T-helper 2 cell treated with Interferon-gamma antibody and Interleukin-4, amounts not matched to agents 100 ng/mL and 5 ng/mL, for 36 hours (primary cell): ENCODE results near the gene ZNF431. TPM values are rescaled to one million over a fixed set of nuclear protein-coding genes. Genes with fewer than 3 reads are reported as not detected.

Experiments used
- intact Hi-C: fragments of 100-400 bp; cut with micrococcal nuclease; formaldehyde crosslinking; loops from one replicate; pipeline ENCODE4 v1.15.1; 2023
- total RNA-seq: library from RNA; stranded (reverse); gene quantifications from 2 replicates; pipeline ENCODE4 v1.2.3, GENCODE V29; 2022

ZNF431 gene
- 21.5 and 23.5 TPM in 2 replicates for total RNA-seq

DNA sequence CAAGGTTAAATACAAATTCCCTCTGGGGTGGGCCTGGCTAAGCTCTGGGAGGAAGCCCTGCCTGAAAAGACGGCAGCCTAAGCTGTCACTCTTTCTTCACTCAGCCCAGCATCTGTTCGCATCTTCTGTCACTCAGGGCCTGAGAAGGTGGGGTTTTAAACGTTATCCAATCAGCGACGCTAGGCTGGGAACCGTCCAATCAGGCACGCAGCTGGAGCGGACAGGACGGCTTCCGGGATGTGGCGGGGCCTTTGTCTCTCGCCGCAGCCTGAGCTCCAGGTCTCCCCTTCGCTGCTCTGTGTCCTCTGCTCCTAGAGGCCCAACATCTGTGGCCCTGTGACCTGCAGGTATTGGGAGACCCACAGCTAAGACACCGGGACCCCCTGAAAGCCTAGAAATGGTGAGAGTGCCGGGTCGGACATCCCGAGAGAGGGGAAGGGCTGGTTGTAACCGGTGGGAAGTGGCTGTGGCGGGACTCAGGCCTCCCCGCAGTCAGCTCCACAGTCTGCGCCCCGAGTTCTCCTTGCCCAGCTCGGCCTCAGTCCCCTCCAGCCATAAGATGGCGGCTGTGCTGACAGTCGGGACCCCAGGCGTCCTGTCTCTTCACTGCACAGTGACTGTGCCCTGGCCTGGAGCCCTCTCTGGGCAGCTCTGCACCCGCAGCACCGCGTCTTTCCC is at the start of gene ZNF431:
Gene ZNF431 (plus strand): TSS at position 254 of the 678 bp plus-strand sequence. CDS start 144 bp downstream, at position 398.
- intact Hi-C loops, result loop anchor here (1.0 to 10.0 kb wide), 7 partner anchors 60 to 623 kb away; partner anchors contain the start of genes ZNF100, ZNF429, ZNF430 and ZNF708

DNA sequence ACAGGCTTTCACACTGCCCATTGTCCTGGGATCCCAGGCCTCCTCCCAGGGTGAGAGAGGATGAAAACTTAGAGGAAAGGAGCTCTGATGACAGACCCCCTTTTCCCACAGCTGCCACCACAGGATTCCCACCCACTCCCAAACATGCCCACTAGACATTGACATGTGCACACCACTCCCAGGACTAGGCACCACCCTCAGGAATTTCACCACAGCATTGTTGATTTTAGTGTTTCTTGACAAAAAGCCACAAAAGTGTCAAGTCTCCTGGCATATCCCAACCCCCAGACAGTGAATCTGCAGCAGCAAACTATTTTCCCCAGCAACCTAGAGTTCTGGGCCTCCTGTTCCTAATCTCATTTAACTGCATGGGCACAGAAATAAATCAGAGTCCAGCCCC is 49.7 kb upstream of the ZNF431 start:
- intact Hi-C loops, result no loop called here

DNA sequence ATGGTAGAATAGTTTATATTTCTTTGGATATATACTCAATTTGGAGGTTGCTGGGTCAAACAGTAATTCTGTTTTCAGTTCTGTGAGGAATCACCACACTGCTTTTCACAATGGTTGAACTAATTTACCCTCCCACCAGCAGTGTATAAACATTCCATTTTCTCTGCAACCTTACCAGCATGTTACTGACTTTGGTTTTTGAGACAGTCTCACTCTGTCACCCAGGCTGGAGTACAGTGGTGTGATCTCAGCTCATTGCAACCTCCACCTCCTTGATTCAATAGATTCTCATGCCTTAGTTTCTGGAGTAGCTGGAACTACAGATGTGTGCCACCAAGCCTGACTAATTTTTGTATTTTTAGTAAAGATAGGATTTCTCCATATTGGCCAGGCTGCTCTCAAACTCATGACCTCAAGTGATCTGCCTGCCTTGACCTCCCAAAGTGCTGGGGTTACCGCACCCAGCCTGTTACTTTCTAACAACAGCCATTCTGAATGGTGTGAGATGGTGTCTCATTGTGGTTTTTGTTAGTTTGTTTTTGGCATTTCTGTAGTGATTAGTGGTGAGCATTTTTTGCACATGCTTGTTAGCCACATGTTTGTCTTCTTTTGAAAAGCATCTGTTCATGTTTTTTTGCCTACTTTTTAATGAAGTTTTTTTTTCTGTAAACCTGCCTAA is 47.4 kb upstream of the ZNF431 start:
- intact Hi-C loops, result no loop called here

DNA sequence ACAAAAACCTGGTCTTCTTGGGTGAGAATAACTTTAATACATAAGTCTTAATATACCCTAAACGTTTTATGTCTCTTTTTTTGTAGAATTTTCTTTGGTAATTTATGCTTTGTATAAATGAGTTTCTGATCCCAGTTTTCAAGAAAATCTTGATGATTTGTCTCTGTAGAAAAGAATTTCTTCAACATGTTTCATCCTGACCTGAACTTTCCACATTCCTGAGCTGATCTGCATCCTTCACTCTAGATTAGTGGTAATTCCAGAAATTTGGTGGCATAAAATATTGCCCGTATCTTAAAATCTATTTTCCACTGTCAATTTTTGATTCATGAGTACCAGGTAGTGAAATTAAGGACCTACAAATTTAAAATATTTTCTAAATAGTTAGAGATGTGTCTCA is 43.5 kb upstream of the ZNF431 start:
- intact Hi-C loops, result no loop called here

DNA sequence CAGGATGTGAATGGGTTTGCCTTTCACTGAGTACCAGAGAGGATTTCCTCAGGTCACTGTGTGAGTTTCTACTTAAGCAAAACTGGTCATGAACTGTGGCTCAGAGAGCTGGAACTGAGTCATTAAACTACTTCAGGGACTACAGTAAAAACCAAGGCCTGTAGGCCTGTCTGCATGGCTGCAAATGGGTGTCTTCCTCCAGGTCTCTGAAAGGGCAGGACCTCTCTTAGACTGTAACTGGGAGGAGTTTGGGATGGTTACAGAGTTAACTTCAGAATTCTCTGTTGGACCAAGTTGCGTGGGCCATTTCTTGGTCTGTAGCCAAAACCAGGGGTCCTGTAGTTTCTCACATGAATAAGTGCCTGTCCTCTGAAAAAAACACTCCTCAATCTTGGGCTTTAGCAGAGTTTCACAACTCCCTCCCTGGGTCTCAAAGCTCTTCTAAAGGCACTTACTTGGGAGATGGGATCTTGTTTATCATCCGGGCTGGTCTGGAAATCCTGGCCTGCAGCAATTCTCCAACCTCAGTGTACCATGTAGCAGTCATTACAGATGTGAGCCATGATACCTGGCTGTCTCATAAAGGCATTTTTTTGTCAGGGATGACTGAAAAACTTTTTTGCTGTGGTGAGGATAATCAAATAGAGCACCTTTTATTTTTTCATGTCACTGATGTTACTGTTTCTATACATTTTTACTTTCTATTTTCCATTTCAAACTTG is 40.2 kb upstream of the ZNF431 start:
- intact Hi-C loops, result no loop called here

DNA sequence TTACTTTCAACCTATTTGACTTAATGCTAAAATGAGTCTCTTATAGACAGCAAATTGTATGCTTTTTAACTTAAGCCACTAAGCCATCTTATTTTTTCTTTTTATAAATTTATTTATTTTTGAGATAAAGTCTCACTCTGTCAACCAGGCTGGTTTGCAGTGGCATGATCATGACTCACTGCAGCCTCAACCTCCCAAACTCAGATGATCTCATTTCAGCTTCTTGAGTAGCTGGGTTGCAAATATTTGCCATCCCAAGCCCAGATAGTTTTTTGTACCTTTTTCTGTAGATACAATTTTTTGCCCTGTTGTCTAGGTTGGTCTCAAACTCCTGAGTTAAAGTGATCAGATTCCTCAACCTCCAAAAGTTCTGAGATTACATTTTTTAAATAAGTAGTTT is 32.7 kb upstream of the ZNF431 start:
- intact Hi-C loops, result no loop called here

DNA sequence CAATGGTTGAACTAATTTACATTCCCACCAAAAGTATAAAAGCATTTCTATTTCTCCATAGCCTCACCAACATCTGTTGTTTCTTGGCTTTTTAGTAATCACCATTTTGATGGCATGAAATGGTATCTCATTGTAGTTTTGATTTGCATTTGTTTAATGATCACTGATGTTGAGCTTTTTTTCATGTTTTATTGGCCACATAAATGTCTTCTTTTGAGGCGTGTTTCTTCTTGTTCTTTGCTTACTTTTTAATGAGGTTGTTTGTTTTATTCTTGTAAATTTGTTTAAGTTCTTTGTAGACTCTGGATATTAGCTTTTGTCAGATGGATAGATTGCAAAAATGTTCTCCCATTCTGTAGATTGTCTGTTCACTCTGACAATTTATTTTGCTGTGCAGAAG is 31.7 kb upstream of the ZNF431 start:
- intact Hi-C loops, result no loop called here

DNA sequence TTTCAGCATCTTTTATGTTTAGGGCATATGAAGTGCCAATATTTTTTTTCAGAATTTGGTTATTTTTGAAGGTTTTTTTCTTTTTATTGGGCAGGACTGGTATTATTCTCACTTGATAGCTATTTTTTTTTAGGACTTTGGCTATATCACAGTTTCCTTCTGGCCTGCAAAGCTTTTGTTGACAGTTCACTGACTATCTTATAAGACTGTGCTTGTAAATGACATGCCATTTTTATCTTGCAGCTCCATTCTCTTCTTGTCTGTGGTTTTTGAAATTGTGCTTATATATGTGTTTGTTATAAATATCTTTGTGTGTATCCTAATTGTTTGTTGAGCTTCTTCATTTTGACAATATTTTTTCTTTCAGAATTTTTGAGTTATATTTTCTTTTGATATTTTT is 26.4 kb upstream of the ZNF431 start:
- intact Hi-C loops, result no loop called here

DNA sequence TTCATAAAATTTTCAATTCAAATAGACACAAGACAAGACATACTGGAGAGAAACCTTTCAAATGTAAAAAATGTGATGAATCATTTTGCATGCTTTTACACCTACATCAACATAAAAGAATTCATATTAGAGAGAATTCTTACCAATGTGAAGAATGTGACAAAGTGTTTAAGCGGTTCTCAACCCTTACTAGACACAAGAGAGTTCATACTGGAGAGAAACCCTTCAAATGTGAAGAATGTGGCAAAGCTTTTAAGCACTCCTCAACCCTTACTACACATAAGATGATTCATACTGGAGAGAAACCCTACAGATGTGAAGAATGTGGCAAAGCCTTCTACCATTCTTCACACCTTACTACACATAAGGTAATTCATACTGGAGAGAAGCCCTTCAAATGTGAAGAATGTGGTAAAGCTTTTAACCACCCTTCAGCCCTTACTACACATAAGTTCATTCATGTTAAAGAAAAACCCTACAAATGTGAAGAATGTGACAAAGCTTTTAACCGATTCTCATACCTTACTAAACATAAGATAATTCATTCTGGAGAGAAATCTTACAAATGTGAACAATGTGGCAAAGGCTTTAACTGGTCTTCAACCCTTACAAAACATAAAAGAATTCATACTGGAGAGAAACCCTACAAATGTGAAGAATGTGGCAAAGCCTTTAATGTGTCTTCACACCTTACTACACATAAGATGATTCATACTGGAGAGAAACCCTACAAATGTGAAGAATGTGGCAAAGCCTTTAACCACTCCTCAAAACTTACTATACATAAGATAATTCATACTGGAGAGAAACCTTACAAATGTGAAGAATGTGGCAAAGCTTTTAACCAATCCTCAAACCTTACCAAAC is 24.6 kb upstream of the ZNF431 start:
- intact Hi-C loops, result no loop called here

DNA sequence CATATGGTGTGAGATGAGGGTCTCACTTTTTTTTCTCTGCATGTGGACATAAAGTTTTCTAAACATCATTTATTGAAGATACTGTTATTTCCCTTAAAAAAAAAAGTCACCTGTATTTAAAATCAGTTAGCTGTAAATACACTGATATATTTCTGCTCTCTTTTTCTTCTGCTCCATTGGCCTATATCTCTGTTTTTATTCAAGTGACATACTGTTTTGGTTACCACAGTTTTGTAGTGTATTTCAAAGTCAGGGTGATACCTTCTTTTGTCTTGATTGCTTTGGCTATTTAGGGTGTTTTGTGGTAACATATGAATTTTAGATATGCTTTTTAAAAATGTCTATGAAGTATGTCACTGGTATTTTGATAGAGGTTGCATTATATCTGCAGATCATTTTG is 15.8 kb upstream of the ZNF431 start:
- intact Hi-C loops, result no loop called here

DNA sequence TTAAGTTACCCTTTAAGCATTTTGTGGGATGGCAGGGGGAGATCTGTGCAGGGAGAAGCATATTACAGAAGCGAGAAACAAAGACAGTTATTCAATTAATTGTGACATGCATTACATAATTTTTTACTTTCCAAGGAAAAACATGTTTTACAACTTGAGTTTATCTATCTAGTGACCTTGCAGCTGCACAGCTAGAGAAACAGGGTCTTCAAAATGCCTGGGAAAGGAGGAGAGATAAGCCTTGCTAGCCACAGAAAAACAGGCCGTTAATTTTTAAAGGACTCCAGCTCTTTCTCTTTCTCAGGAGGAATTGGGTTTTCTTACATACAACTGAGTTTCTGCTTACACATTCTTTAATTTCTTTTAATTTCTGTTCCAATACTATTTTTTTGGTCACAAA is 14.8 kb upstream of the ZNF431 start:
- intact Hi-C loops, result no loop called here

DNA sequence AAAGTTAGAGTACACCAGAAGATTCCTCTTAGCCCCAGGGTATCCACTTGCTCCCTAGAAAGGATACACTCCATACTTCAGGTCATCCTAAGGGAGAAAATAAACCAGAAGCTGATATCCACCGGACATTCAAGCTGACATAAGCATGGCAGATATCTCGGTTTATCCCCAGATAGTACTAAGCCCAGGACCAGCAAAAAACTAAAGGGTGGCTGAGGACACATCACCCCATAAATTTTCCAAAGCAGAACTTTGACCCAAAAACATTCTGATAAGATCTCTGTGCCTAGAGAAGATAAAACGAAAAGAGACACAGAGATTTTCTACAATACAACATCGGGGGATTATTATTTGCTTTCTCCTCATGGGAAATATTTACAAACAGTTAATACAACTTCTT is 13.9 kb upstream of the ZNF431 start:
- intact Hi-C loops, result no loop called here

DNA sequence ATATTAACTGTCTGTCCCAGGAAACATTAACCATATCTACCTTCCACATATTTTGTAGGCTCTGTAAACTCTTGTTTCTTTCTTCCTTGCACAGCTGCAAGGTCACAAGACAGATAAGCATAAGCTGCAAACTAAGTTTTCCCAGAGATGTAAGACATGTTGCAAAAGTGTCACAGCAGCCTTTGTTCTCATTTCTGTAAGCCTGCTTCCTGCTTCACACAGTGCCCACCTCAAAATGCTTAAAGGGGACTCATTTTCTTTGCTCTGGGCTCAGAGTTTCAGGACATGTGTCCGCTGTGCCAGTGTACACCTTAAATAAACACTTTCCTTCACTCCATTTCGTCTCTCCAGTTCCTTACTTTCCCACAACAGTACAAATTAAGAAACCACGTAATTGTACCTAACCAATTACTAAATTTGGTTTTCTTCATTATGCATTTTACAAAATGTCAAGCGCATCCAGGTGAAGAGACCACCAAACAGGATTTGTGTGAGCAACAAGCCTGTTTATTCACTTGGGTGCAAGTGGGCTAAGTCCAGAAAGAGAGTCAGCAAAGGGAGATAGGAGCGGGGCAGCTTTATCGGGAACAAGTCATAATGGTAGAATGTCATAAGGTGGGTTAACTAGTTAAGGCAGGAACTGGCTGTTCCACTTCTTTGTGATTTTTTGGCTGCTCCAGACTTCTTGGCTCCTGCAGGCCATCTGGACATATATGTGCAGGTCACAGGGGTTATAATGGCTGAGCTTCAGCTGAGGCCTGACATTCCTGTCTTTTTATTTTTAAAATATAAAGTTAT is 12.7 kb upstream of the ZNF431 start:
- intact Hi-C loops, result no loop called here

DNA sequence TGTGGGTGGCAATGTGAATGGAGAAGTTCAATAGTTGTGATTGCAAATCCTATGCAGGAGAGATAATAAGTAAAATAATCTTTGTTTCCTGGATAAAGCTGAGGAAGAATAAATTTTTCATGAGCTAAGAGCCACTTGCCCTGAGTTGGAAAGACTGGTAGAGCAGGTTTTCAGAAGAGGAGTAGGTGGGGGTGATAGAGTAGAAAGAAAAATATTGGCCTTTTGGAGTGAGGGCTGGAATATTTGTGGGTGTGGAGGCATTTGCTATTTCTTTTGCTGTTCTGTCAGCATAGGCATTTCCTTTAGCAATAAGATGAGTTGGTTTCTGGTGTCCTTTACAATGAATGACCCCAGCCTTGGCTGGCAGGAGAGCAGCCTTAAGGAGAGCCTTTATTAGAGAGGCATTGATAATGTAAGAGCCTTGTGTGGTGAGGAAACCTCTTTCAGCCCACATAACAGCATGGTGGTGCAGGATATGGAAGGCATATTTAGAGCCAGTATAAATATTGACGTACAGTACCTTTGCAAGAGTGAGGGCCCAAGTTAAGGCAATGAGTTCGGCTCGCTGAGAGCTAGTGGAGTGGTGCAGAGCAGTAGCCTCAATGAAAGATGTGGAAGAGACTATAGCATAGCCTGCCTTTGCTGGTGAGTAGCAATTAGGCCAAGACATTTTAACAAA is 11.6 kb upstream of the ZNF431 start:
- intact Hi-C loops, result no loop called here

DNA sequence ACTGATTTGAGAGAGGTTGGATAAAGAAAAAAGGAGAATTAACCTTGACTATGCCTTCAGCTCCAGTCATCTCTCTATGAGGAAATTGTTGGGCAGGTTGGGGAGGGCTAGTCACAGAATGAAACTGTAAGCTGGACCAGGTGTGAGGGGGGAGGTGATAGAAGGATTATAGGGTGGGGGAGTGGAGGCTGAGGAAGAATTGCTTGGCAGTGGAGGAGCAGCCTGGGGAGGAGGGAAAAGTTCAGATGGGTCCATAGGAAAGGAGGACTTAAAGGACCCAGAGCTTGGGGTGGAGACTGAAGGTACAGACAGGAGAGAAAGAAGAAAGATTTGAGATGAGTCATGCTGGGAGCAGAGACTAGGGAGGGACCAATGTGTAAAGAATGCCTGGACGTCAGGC is 8.2 kb upstream of the ZNF431 start:
- intact Hi-C loops, result no loop called here

DNA sequence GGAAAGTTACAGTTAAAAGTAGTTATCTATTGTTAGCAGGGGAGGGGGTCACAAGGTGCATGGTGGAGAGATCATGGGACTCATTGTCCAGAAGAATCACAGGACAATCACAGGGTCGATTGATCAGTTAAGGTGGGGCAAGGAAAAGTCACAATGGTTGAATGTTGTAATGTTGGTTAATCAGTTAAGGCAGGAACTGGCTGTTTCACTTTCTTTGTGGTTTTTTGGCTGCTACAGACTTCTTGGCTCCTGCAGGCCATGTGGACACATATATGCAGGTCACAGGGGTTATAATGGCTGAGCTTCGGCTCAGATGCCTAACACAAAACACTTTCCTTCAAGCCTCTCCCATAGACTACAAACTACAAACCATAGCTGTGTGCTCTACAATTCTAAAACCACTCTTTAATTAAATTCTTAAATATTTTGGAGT is 6.9 kb upstream of the ZNF431 start:
- intact Hi-C loops, result no loop called here

DNA sequence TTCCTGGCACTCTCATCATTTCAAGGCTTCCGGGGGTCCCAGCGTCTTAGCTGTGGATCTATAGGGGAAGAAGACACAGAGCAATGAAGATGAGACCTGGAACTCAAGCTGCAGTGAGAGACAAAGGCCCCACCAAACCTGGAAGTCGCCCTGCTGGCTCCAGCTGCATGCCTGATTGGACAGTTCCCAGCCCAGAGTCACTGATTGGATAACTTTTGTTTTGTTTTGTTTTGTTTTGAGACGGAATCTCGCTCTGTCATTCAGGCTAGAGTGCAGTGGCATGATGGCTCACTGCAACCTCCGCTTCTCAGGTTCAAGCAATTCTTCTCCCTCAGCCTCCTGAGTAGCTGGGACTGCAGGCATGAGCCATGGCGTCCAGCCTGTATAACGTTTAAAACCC is 6.4 kb upstream of the ZNF431 start:
- intact Hi-C loops, result no loop called here

DNA sequence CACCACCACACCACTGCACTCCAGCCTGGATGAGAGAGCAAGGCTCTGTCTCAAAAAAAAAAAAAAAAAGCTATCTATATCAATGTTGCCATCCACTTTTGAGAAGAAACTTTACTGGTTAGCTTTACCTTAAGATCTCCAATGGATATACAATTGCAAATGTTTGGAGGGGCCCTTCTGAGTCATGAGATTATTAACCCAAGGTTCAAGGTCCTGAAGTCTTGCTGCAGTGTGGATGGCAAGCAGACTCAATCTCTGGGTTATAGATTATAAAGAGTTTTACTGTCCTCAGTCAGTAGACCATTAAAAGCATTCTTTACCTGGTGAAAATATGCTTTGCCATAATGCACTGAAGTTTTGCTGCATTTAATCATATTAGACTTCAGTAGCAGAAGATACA is 3.7 kb upstream of the ZNF431 start:
- intact Hi-C loops, result no loop called here

DNA sequence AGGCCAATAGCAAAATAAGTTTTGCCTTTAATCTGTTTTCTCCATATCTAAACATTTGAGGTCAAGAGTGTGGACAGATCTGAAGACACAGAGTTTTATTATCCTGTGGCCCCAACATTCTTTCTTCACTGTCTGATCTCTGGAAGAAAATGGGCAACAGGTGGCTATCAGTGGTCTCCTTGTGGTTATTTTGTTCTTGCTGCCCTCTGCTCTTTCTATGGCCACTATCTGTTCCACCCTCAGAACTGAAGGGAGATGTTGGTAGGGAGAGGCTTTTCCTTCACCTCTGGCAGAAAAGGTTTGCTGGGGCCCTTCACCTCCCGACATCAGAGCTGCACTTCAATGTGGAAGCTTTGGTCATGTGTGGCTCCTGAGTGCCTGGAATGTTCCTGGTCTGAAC is 834 bp upstream of the ZNF431 start:
- intact Hi-C loops, result loop anchor here (2.0 to 10.0 kb wide), 4 partner anchors 120 to 624 kb away; partner anchors contain the start of genes ZNF100, ZNF430 and ZNF738

DNA sequence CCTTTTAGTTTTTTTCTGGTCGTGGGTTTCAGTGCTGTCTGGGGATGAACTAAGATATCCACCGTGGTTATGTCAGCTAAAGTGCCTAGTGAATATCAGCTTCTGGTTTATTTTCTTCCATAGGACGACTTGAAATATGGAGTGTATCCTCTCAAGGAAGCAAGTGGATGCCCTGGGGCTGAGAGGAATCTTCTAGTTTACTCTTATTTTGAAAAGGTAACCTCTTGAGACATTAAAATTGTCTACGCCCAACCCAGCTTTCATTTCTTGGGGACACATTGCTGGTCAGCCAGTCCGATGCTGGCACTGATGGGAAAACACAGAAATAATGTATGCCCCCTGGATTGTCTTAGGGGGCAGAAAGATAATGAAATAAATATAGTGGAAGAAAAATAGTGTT is 1.6 kb downstream of the ZNF431 start:
- intact Hi-C loops, result loop anchor here (2.0 to 10.0 kb wide), 4 partner anchors 185 to 621 kb away; partner anchors contain the start of genes ZNF100, ZNF708 and ZNF738
